Panc1 (cell line): ENCODE results near the gene TDRD10. TPM values are rescaled to one million over a fixed set of nuclear protein-coding genes. Genes with fewer than 3 reads are reported as not detected.

Source experiments
- ATAC-seq: fragments of 200-7000 bp; cut with Tn5 transposase; 2 replicates; pipeline ENCODE4 v1.9.1; 2020; ENCODE audit warnings: mild to moderate bottlenecking, moderate library complexity
- BruUV-seq: library from RNA; stranded (reverse); fragments of 400-500 nt; replicated peaks from 2 replicates; lab custom pipeline; 2021; lab: Mats Ljungman, UMichigan
- CTCF ChIA-PET: fragments of 300-600 bp; sonication (Branson Sonifier 250); formaldehyde crosslinking; loops from one replicate; lab custom pipeline; 2022; ENCODE audit warnings: antibody characterized with exemption; lab: Charles Lee
- POLR2A ChIA-PET: fragments of 300-600 bp; sonication (Branson Sonifier 250); formaldehyde crosslinking; loops from one replicate; lab custom pipeline; 2022; ENCODE audit warnings: antibody characterized with exemption; lab: Charles Lee
- DNase-seq: peaks from one replicate; pipeline ENCODE4 v3.0.0-alpha.2; 2010; ENCODE audit warnings: low read depth, low spot score
- H3K27ac ChIP-seq: 2 replicates; pipeline ENCODE4 v1.5.1; 2011; ENCODE audit warnings: mild to moderate bottlenecking, low read length, inconsistent platforms
- H3K27me3 ChIP-seq: fragments of 200-500 bp; sonication (Bioruptor generic); 2 replicates; pipeline ENCODE4 v1.6.0; 2014; ENCODE audit warnings: low read length, inconsistent platforms; ENCODE audit not compliant: control insufficient read depth, insufficient read depth
- H3K36me3 ChIP-seq: fragments of 200-500 bp; sonication (Bioruptor generic); 2 replicates; pipeline ENCODE4 v1.5.1; 2014; ENCODE audit warnings: inconsistent platforms, mild to moderate bottlenecking, low read length, moderate library complexity; ENCODE audit not compliant: control insufficient read depth, insufficient read depth
- H3K4me1 ChIP-seq: 2 replicates; pipeline ENCODE4 v1.5.1; 2011; ENCODE audit warnings: inconsistent platforms, mild to moderate bottlenecking, low read length, moderate library complexity; ENCODE audit not compliant: control insufficient read depth, insufficient read depth
- H3K4me3 ChIP-seq, 2 experiments: 2 replicates each; pipeline ENCODE4 v1.5.1; 2011 to 2012; ENCODE audit warnings: low read depth in 2 of 2, low read length in 2 of 2, mild to moderate bottlenecking in 2 of 2, inconsistent platforms in 1 of 2, moderate library complexity in 1 of 2
- H3K9me3 ChIP-seq: fragments of 200-500 bp; sonication (Bioruptor generic); 2 replicates; pipeline ENCODE4 v1.5.1; 2014; ENCODE audit warnings: low read depth, mild to moderate bottlenecking, inconsistent platforms, low read length, moderate library complexity; ENCODE audit not compliant: control insufficient read depth, insufficient read depth
- POLR2AphosphoS5 ChIP-seq: IDR thresholded peaks from 2 replicates; pipeline ENCODE4 v1.6.1; 2012; ENCODE audit warnings: mild to moderate bottlenecking, low read depth, low read length, moderate library complexity
- SIN3A ChIP-seq: IDR thresholded peaks from 2 replicates; pipeline ENCODE4 v1.6.1; 2012; ENCODE audit warnings: low read depth, mild to moderate bottlenecking, low read length, moderate library complexity, borderline replicate concordance; ENCODE audit not compliant: insufficient read depth
- TCF7L2 ChIP-seq: IDR thresholded peaks from 2 replicates; pipeline ENCODE4 v1.6.1; 2011; ENCODE audit warnings: mild to moderate bottlenecking, low read depth, low read length, inconsistent platforms
- in situ Hi-C: cut with HindIII; loops from 2 replicates; pipeline ENCODE4 v1.10.0; 2016; ENCODE audit warnings: low sequenced_read_pairs, low pct_unique_long_range_greater_than_20kb
- intact Hi-C: fragments of 100-400 bp; cut with micrococcal nuclease; formaldehyde crosslinking; loops from one replicate; pipeline ENCODE4 v1.10.0; 2022; ENCODE audit not compliant: unreplicated experiment
- total RNA-seq: library from RNA; stranded (reverse); gene quantifications from one replicate; pipeline ENCODE4 v1.2.1, GENCODE V29; 2021; ENCODE audit not compliant: unreplicated experiment
- TF ChIP-seq, protein P1 (sequence below): fragments of 450-650 bp; IDR thresholded peaks from 2 replicates; pipeline ENCODE4 v1.5.1; 2017; ENCODE audit warnings: mild to moderate bottlenecking
- TF ChIP-seq, protein P2 (sequence below), 2 experiments: IDR thresholded peaks; 2 replicates each; pipeline ENCODE4 v1.6.1; 2011 to 2012; ENCODE audit warnings: low read depth in 2 of 2, control low read depth in 1 of 2, low read length in 1 of 2, mild to moderate bottlenecking in 1 of 2, moderate library complexity in 1 of 2; ENCODE audit not compliant: insufficient read depth in 1 of 2

The TDRD10 gene
- total RNA-seq, 1 experiment from 2014 or later, result not detected

DNA sequence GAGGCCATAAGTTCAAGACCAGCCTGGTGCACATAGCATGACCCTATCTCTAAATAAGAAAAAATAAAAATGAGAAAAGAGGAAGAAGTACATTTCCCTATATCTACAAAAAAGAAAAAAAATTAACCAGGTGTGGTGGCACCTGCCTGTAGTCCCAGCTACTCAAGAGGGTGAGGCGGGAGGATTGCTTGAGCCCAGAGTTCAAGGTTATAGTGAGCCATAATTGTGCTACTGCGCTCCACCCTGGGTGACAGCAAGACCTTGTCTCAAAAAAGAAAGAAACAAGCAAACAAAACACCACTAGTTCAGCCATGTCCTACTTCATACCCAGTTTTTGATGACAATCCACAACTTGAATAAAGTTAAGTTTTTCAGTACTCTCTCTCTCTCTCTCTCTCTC lies 30.7 kb upstream of the TDRD10 start:
- CTCF ChIA-PET, result no interaction called here
- Histone ChIP-seq H3K4me1 (no peaks in the 10 kb centered on the region), H3K9me3 (no peaks in the 10 kb centered on the region), H3K27ac (no peak overlapping the region), H3K36me3 (no peaks in the 10 kb centered on the region), H3K27me3 (no peaks in the 10 kb centered on the region), H3K4me3 (no peak overlapping the region)
- POLR2A ChIA-PET, result no interaction called here
- intact Hi-C loops (no loop called here), in situ Hi-C loops (no loop called here)
- no peak for DNase-seq
- BruUV-seq, result no TSS peak
- no peak for TF ChIP-seq TCF7L2
- TF ChIP-seq POLR2AphosphoS5, result no peak
- TF ChIP-seq, protein P1, sequence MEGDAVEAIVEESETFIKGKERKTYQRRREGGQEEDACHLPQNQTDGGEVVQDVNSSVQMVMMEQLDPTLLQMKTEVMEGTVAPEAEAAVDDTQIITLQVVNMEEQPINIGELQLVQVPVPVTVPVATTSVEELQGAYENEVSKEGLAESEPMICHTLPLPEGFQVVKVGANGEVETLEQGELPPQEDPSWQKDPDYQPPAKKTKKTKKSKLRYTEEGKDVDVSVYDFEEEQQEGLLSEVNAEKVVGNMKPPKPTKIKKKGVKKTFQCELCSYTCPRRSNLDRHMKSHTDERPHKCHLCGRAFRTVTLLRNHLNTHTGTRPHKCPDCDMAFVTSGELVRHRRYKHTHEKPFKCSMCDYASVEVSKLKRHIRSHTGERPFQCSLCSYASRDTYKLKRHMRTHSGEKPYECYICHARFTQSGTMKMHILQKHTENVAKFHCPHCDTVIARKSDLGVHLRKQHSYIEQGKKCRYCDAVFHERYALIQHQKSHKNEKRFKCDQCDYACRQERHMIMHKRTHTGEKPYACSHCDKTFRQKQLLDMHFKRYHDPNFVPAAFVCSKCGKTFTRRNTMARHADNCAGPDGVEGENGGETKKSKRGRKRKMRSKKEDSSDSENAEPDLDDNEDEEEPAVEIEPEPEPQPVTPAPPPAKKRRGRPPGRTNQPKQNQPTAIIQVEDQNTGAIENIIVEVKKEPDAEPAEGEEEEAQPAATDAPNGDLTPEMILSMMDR, result no peak
- TF ChIP-seq, protein P2, sequence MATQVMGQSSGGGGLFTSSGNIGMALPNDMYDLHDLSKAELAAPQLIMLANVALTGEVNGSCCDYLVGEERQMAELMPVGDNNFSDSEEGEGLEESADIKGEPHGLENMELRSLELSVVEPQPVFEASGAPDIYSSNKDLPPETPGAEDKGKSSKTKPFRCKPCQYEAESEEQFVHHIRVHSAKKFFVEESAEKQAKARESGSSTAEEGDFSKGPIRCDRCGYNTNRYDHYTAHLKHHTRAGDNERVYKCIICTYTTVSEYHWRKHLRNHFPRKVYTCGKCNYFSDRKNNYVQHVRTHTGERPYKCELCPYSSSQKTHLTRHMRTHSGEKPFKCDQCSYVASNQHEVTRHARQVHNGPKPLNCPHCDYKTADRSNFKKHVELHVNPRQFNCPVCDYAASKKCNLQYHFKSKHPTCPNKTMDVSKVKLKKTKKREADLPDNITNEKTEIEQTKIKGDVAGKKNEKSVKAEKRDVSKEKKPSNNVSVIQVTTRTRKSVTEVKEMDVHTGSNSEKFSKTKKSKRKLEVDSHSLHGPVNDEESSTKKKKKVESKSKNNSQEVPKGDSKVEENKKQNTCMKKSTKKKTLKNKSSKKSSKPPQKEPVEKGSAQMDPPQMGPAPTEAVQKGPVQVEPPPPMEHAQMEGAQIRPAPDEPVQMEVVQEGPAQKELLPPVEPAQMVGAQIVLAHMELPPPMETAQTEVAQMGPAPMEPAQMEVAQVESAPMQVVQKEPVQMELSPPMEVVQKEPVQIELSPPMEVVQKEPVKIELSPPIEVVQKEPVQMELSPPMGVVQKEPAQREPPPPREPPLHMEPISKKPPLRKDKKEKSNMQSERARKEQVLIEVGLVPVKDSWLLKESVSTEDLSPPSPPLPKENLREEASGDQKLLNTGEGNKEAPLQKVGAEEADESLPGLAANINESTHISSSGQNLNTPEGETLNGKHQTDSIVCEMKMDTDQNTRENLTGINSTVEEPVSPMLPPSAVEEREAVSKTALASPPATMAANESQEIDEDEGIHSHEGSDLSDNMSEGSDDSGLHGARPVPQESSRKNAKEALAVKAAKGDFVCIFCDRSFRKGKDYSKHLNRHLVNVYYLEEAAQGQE (IDR thresholded peaks at IDR 0.05; ENCODE audit: insufficient read depth in 1 of 2, low read depth in 2 of 2, low read length in 1 of 2), result no peak
- no peak for TF ChIP-seq SIN3A
- ATAC-seq, result no peak

DNA sequence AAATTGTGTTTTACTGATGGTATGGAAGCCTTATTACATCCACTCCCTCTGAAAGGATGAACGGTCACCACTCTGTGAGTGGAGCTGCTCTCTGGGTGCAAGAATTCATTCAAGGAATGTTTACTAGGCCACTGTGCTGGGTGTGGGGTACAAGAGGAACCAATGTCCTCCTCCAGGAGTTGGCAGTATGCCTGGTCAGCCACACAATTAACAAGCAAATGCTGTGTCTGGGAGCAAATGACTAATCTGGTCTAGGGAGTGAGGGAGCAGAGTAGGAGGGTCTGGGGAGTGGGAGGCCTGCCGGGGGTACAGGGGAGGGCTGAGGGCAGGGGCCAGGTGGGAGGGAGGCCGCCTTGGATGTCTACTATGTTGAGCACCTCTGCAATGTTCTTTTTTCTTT lies 27.2 kb upstream of the TDRD10 start:
- in situ Hi-C loops (no loop called here), intact Hi-C loops (no loop called here)
- CTCF ChIA-PET, result interaction anchor here (1.0 kb wide), 1 partner anchor 72 kb away, joined by 3 read pairs; no protein-coding TSS in a partner anchor
- Histone ChIP-seq H3K27ac (no peak overlapping the region), H3K4me3 (no peak overlapping the region), H3K4me1 (peaks cover 2% of the 10 kb centered on the region; the same call in 1 of the 2 replicates), H3K9me3 (no peaks in the 10 kb centered on the region), H3K36me3 (no peaks in the 10 kb centered on the region), H3K27me3 (no peaks in the 10 kb centered on the region)
- ATAC-seq, result 0 out of 2 replicates have a peak, but pooled peaks have one; percentile 35
- no TSS peak for BruUV-seq
- POLR2A ChIA-PET, result no interaction called here
- TF ChIP-seq, protein P2 (IDR thresholded peaks at IDR 0.05; ENCODE audit: insufficient read depth in 1 of 2, low read depth in 2 of 2, low read length in 1 of 2), result no peak
- TF ChIP-seq TCF7L2, result no peak
- TF ChIP-seq POLR2AphosphoS5, result no peak
- TF ChIP-seq, protein P1, result no peak
- no peak for TF ChIP-seq SIN3A
- DNase-seq, result no peak
